Activated T-cell treated with anti-CD3 and anti-CD28 coated beads, Interleukin-2, amount 50 U/mL, for 48 hours (primary cell): Measurements from ENCODE around the gene RCHY1.
"Not testable (repeated sequence)": the region's sequence is repeated elsewhere in the genome, so short reads cannot be mapped to it uniquely, and the experiment has no call there.

Source experiments
- DNase-seq, 2 experiments: peaks; one replicate each; pipeline ENCODE4 v3.0.0-alpha.2; 2020

Gene RCHY1

GRCh38 chr4:75514949-75515612, 878 bp upstream of the RCHY1 start:
- DNase-seq = no peak

- no peak for DNase-seq
Measured at GRCh38 chr4:75513526-75514130, 575 bp downstream of the RCHY1 start.

GRCh38 chr4:75512386-75513211, 1.6 kb downstream of the RCHY1 start:
- DNase-seq = no peak

GRCh38 chr4:75511841-75512240, 2.4 kb downstream of the RCHY1 start:
- DNase-seq = no peak

- not testable (repeated sequence) for DNase-seq
Measured at GRCh38 chr4:75509592-75509991, 4.6 kb downstream of the RCHY1 start.

- DNase-seq = no peak
Measured at GRCh38 chr4:75505630-75506029, 8.6 kb downstream of the RCHY1 start.

GRCh38 chr4:75502671-75503070, 11.5 kb downstream of the RCHY1 start:
- no peak for DNase-seq

GRCh38 chr4:75499900-75500299, 14.3 kb downstream of the RCHY1 start:
- DNase-seq = no peak

GRCh38 chr4:75498041-75498440, 16.2 kb downstream of the RCHY1 start:
- no peak for DNase-seq

GRCh38 chr4:75497133-75497532, 17.1 kb downstream of the RCHY1 start:
- no peak for DNase-seq

GRCh38 chr4:75496406-75496805, 17.8 kb downstream of the RCHY1 start:
- no peak for DNase-seq

GRCh38 chr4:75495476-75495875, 18.7 kb downstream of the RCHY1 start:
- no peak for DNase-seq

GRCh38 chr4:75494563-75494962, 19.6 kb downstream of the RCHY1 start:
- no peak for DNase-seq

GRCh38 chr4:75490155-75490554, 24.0 kb downstream of the RCHY1 start:
- no peak for DNase-seq

- no peak for DNase-seq
Measured at GRCh38 chr4:75484190-75484589, 30.0 kb downstream of the RCHY1 start.

GRCh38 chr4:75477201-75477600, 37.0 kb downstream of the RCHY1 start:
- DNase-seq = no peak

GRCh38 chr4:75470738-75471137, 43.5 kb downstream of the RCHY1 start:
- no peak for DNase-seq

- no peak for DNase-seq
Measured at GRCh38 chr4:75469896-75470295, 44.3 kb downstream of the RCHY1 start.

GRCh38 chr4:75457365-75457764, 56.8 kb downstream of the RCHY1 start:
- DNase-seq = no peak

GRCh38 chr4:75434105-75434504, 80.1 kb downstream of the RCHY1 start:
- DNase-seq = no peak

- DNase-seq = no peak
Measured at GRCh38 chr4:75432683-75433082, 81.5 kb downstream of the RCHY1 start.

GRCh38 chr4:75429208-75429607, 85.0 kb downstream of the RCHY1 start:
- DNase-seq = no peak
